ENCODE data around the gene TMEM89.
A peak's percentile ranks its signal among the peaks of the same experiment; 100 is the strongest.

The TMEM89 gene

DNA sequence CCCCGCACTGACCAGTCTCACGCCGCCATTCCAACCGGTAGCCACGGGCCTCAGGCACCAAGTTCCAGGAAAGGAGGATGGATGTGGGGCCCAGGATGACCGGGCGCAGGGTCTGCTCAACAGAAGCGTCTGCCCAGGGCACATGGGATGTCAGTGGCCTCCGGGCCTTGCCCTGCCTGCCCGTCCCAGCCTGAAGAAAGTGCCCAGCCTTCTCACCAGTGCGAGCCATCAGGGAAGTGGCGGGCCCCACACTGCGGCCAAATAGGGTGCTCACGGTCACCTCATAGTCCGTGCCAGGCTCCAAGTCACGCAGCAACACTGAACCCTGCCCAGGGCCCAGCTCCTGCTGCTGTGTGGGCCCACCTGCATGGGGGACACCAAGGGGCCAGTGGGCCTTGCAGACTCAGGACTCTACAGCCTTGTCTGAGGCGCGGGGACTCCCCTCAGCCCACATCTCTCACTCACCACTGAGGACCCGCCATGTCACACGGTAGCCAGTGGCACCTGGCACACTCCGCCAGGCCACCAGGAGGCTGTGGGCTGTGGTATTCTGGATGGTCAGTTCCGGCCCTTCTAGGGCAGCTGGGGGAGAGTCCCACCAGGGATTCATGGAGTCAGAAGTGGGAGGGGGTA lies 29.6 kb downstream of the TMEM89 start:
- peak overlapping the region; percentile 77 for H3K4me3 ChIP-seq (ENCODE audit: low read length)
- TF ChIP-seq, protein P1, sequence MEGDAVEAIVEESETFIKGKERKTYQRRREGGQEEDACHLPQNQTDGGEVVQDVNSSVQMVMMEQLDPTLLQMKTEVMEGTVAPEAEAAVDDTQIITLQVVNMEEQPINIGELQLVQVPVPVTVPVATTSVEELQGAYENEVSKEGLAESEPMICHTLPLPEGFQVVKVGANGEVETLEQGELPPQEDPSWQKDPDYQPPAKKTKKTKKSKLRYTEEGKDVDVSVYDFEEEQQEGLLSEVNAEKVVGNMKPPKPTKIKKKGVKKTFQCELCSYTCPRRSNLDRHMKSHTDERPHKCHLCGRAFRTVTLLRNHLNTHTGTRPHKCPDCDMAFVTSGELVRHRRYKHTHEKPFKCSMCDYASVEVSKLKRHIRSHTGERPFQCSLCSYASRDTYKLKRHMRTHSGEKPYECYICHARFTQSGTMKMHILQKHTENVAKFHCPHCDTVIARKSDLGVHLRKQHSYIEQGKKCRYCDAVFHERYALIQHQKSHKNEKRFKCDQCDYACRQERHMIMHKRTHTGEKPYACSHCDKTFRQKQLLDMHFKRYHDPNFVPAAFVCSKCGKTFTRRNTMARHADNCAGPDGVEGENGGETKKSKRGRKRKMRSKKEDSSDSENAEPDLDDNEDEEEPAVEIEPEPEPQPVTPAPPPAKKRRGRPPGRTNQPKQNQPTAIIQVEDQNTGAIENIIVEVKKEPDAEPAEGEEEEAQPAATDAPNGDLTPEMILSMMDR (IDR thresholded peaks at IDR 0.05; ENCODE audit: insufficient read depth, low read depth, low read length, missing control alignments): no peak
- no peak for DNase-seq (ENCODE audit: low read depth)

DNA sequence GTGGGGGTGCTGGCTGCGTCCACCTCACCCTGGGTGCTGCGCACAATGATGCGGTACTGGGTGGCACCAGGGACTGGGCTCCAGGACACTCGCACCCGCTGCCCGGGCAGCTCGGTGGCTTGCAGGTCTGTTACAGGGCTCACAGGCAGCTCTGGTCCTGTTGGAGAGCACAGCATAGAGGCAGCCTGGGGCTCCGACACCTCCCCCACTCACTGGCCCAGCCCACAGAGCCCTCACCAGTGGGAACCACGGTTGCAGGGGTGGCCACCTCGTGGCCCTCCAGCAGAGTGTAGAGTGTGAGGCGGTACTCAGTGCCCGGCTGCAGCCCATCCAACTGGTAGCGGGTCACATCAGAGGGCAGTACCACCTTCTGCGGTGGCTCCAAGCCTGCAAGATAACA lies 30.1 kb downstream of the TMEM89 start:
- H3K4me3 ChIP-seq (ENCODE audit: low read length): peak overlapping the region; percentile 77
- DNase-seq (ENCODE audit: low read depth): no peak
- TF ChIP-seq, protein P1 (IDR thresholded peaks at IDR 0.05; ENCODE audit: insufficient read depth, low read depth, low read length, missing control alignments): no peak

DNA sequence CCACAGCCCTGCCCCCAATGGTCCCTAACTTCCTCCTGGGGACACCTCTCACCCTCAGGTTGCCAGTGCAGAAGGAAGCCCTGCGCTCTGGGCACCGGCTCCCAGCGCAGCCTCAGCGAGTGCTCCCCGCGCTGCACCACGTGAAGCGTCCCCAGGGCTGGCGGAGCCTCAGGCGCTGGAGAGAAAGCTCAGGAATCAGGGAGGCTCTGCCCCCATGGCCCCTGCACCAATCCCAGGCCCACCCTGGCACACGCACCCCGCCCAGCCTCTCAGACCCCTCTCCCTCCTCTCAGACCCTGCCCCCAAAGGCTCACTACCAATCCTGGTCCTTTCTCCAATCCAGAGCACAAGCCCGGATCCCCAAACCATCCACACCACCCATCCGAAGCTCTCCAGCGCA lies 33.3 kb downstream of the TMEM89 start:
- no peak for DNase-seq (ENCODE audit: low read depth)
- TF ChIP-seq, protein P1 (IDR thresholded peaks at IDR 0.05; ENCODE audit: insufficient read depth, low read depth, low read length, missing control alignments): no peak
- no peak overlapping the region for H3K4me3 ChIP-seq (ENCODE audit: low read length)

- DNase-seq (ENCODE audit: low read depth): no peak
- H3K4me3 ChIP-seq (ENCODE audit: low read length): no peak overlapping the region
- TF ChIP-seq, protein P1 (IDR thresholded peaks at IDR 0.05; ENCODE audit: insufficient read depth, low read depth, low read length, missing control alignments): no peak
Measured at GRCh38 chr3:48587686-48588085, 33.9 kb downstream of the TMEM89 start.

GRCh38 chr3:48585411-48585810 lies 36.2 kb downstream of the TMEM89 start:
- TF ChIP-seq, protein P1 (IDR thresholded peaks at IDR 0.05; ENCODE audit: insufficient read depth, low read depth, low read length, missing control alignments): no peak
- no peak for DNase-seq (ENCODE audit: low read depth)
- H3K4me3 ChIP-seq (ENCODE audit: low read length): no peak overlapping the region

- no peak overlapping the region for H3K4me3 ChIP-seq (ENCODE audit: low read length)
- no peak for DNase-seq (ENCODE audit: low read depth)
- TF ChIP-seq, protein P1 (IDR thresholded peaks at IDR 0.05; ENCODE audit: insufficient read depth, low read depth, low read length, missing control alignments): no peak
Measured at GRCh38 chr3:48584836-48585235, 36.7 kb downstream of the TMEM89 start.
